ENCODE results near the gene RAB27B.
"Not testable (repeated sequence)": the region's sequence is repeated elsewhere in the genome, so short reads cannot be mapped to it uniquely, and the experiment has no call there.

Gene RAB27B

DNA sequence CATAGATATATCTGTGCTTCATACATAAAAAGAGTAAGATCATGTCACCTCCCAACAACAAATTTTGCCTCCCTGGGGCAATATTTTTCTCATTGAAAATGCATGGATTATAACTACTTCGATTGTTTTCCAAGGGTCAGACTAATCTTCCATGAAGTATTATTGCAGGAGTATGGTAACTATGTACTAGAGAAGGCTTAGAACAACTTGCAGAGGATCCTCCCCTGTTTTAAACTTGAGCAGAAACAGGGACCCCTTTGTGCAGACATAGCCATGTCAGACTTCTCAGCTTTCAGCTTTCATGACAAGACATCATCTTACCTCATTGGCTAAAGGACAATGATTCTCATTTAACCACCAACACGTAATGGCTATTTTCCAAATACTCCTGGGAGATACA is 13.2 kb upstream of the RAB27B start:
- no peak for DNase-seq (ENCODE audit: low spot score)
- FAIRE-seq, result no peak

DNA sequence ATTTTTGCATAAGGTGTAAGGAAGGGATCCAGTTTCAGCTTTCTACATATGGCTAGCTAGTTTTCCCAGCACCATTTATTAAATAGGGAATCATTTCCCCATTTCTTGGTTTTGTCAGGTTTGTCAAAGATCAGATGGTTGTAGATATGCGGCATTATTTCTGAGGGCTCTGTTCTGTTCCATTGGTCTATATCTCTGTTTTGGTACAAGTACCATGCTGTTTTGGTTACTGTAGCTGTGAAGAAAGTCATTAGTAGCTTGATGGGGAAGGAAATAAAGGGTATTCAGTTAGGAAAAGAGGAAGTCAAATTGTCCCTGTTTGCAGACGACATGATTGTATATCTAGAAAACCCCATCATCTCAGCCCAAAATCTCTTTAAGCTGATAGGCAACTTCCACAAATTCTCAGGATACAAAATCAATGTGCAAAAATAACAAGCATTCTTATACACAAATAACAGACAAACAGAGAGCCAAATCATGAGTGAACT is 7.4 kb upstream of the RAB27B start:
- FAIRE-seq; DNase-seq (ENCODE audit: low spot score): not testable (repeated sequence)

DNA sequence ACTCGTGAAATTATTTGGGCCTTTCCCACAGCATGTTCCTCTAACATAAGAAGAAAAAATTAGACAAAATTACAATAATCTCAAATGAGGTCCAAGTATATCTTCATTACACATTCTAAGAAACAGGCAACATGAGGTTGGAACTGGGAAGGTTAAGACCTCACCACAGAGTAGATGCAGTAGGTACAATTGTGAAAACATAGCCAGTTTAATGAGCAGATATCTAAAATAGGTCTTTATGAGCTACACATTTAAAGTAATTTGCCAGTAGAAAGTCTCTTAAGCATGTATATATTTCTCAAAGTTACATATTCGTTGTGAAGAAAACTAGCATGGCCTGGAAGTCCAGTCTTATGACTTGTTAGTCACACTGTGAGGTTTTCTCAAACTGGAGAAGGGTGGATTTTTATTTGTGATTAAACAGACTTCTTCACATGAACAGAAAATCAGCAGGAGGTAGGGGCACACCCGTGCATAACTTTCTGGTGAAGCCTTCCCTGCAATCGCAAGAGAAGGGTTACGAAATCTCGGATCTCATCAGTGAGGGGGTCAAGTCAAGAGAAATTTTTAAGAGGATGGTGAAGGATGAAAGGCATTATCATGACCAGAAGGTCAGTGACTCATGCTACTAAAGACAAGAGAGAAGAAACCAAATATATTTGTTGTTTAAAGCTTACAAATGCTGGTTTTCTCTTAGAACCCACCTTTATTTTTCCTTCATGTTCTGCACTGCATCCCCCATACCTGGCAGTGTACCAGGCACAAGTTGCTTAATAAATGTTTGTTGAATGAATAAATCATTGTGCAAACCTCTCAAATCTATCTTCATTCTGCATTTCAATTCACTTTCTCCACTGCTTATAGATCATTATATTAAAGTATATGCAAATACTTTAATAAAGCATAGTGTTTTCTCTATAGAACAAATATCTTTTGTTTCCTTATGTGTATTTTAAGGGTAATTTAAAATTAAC is 5.1 kb upstream of the RAB27B start:
- FAIRE-seq (no peak), DNase-seq (ENCODE audit: low spot score) (peak; percentile 20)

DNA sequence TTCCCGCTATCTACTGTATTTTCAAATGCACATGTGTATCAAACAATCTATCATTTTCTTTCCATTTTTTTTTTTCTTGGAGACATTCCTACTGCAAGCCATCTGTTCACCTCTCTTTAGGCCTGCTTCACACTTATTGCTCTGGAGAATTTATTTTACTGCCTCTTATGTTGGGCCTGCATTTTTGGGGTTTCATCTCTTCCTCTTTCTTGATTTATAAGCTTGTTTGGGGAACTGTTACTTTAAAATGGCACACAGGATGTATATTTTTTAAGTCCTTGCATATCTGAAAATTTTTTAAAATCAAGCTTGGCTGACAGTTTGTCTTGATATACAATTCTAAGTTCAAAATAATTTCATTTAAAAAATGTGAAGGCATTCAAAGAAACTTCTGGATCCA is 3.5 kb upstream of the RAB27B start:
- DNase-seq (ENCODE audit: low spot score) (no peak), FAIRE-seq (no peak)

DNA sequence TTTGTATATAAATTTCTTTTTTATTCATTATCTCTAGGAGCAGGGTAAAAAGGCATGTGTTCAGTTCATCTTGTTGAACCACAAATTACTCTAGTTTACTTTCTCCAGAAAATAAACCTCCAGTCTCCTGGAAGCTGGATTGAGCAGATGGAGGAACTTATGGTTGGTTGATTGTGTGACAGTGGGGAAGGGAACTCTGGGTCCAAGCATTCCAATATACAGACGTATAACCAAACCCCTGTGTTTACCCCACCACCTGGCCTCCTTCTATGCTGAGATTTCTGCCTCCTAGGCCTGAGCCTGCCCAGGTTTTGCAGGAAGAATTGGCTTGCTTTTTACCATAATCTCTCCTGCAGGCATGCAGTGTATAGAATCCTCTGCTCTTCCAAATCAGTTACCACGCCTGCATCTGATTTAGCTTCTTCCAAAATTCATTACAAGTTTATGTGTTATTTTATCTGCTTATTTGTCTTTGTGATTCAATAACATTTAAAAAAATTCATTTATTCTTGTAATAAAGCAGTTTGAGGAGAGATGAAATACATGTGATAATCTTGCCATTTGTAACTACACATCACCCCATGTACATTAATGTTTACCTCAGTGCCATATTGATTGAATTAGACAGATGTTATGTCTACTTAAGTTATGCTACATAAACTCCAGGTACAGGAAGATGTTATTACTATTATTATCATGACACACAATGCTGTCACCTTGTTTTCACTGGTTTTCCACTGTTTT is 2.5 kb upstream of the RAB27B start:
- FAIRE-seq, result no peak
- no peak for DNase-seq (ENCODE audit: low spot score)

DNA sequence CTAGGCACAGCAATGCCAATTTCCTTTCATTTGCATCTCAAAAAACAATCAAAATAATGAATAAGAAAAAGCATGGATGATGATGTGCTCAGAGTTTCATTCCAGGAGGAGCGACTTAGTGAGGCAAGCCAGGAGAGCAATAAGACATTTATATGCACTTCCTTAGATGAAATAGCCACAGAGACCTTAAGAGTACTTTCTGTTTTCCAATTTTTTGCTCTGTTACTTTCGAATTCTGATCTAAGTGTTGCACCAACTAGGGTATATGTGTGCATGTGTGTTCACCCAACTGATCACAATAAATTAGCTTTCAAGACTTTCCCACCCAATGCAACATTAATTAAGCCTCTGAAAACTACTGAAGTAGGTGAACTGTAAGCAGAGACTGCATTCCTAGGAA is 709 bp downstream of the RAB27B start:
- FAIRE-seq, result no peak
- DNase-seq (ENCODE audit: low spot score), result no peak

DNA sequence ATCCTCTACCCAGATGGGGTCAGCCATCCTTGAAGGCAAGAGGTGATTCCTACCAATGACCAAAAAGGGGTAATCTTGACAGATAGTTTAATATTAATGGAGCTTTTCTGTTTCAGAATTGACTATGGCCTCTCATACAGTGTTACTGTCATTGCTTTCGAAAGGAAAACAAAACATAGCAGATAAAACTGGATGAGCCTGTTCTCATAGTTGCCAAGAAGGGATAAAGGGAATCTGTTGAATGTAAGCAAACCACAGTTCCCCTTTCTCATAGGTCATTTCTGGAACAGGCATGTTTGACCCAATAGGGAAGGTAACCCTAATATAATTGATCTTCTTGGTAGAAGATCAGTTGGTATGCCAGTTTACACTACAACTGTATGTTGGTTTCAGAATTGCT is 1.6 kb downstream of the RAB27B start:
- no peak for FAIRE-seq
- DNase-seq (ENCODE audit: low spot score), result no peak

DNA sequence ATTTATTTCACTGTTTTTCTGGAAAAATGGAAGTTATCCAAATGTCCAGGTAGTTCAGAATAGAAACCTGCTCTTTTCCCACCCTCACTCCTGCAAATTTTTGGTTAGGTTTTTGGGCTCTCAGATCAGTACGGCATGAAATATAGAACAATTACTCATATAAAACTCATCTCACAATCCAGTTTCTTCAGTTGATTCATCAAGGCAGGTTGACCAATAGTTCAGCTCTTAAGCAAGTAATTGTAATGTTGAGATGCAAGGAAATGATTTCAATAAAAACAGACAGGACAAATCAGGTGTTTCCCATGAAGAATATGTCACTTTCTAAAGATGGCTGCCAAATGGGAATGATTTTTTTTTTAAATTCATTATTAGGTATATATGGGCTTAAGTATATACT is 2.0 kb downstream of the RAB27B start:
- FAIRE-seq (no peak), DNase-seq (ENCODE audit: low spot score) (no peak)

DNA sequence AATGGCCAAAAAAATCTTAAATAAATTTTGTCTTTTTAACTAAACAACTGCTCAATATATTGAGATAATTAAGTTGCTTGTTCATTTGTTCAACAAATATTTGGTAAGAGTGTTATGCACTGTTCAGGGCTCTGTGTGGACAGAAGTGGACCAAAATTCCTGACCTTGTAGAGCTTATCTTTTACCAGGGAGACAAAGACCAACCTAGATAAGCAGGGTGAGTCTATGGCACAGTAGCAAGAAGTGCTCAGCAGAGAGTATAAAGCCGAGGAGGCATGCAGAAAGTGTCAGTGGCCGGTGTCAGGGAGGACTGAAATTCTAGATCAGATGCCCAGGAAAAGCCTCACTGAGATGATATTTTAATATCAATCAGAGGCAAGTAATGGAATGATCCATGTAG is 2.6 kb downstream of the RAB27B start:
- FAIRE-seq, result no peak
- DNase-seq (ENCODE audit: low spot score), result no peak

DNA sequence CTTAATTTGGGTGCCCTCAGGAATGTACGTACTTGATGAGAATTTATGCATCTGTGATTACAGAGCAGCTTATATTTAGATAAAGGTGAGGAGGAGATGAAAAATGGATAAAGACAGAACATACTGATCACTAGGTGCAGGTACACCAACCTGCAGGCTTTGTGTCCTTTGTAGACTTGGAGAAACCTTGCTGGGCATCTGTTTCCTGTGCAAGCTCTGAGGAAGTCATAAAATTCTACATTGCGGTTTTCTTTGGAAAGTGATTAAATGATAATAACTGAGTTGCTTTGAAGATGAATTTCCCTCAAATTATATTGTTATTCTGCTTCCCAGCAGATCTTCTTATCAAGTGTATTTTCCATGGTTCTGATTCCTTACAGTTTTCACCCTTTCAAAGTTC is 7.7 kb downstream of the RAB27B start:
- FAIRE-seq (no peak), DNase-seq (ENCODE audit: low spot score) (no peak)

DNA sequence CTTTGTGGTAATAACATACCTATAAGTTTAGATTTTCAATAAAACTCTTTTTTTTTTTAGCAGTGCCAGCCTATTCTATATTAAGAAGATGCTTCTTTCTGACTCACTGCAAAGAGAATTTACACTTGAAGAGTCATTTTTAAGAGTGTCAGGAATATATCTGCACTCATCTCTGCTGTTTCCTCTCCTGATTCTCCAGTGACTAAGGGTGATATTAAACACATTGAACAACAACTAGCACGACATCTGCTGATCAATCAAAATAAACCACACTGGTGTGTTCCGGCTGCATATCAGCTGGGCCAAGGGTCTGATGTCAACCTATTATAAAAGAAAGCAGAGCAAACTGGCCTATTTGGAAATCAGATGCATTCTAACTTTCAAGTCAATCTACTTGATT is 15.0 kb downstream of the RAB27B start:
- DNase-seq (ENCODE audit: low spot score) (no peak), FAIRE-seq (no peak)

DNA sequence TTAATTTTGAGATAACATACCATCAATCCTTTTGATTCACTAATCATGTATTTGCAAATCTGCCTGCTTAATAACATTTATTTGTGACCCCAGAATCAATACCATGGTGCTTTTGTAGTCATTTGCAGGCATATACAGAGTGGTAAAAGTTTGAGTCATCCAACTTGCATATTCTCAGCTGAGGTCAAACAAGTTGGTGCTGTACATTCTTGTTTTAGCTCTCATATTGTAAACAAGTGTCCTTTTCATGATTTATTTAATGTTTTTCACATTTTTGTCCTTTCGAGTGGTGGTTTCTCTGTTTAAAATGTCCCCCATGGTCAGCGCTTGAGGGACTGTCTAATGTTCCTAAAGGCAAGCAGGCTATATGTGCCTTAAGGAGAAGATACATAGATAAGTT is 17.5 kb downstream of the RAB27B start:
- DNase-seq (ENCODE audit: low spot score), result no peak
- FAIRE-seq, result no peak

DNA sequence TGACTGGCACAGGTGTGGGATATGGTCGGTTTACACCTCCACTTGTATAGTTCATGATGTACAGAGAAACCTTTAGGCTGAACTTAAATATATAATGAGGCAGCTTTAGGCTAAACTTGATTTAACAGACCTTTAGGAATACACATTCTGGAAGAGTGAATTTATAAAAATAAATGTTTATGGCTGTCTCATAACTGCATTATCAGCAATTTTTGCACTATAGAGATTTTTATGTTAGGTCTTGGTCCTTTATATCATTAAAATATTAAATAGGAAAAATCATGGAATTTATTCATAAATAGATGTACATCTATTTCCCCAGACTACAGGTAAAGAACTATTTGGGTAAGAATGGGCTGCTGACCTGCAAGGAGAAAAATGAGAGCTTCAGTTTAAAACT is 19.8 kb downstream of the RAB27B start:
- DNase-seq (ENCODE audit: low spot score), result no peak
- no peak for FAIRE-seq

DNA sequence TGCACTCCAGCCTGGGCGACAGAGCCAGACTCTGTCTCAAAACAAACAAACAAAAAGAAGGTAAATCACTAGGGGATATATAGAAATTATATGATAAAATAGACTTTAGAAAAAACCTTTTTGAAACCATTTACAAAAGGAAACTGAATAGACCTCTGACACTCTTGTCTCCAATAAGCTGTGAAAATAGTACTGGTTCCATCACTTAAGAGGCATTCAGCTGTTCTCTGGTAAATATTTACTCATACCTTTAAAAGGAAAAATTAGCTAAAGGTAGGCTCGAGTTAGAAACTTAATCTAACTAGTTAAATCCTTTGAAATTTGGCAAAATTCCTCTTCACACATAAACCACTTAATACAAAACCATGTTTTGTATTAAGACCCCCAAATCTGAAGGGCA is 21.4 kb downstream of the RAB27B start:
- FAIRE-seq, result no peak
- no peak for DNase-seq (ENCODE audit: low spot score)

DNA sequence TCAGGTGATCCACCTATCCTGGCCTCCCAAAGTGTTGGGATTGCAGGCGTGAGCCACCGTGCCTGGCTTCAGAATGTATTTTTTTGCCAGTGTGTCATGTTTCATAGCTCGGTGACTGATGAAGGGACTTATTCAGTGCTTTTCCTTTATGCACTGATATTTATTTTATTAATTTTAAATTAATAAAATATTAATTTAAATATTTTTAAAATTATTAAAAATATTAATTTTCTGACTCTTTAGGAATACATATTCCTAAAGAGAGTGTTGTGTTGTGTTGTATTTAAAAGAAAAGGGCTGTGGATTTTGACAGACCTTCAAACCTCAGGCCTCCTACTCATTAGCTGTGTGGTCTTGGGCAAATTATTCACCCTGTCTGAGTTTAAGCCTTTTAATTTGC is 22.3 kb downstream of the RAB27B start:
- DNase-seq (ENCODE audit: low spot score) (no peak), FAIRE-seq (no peak)

DNA sequence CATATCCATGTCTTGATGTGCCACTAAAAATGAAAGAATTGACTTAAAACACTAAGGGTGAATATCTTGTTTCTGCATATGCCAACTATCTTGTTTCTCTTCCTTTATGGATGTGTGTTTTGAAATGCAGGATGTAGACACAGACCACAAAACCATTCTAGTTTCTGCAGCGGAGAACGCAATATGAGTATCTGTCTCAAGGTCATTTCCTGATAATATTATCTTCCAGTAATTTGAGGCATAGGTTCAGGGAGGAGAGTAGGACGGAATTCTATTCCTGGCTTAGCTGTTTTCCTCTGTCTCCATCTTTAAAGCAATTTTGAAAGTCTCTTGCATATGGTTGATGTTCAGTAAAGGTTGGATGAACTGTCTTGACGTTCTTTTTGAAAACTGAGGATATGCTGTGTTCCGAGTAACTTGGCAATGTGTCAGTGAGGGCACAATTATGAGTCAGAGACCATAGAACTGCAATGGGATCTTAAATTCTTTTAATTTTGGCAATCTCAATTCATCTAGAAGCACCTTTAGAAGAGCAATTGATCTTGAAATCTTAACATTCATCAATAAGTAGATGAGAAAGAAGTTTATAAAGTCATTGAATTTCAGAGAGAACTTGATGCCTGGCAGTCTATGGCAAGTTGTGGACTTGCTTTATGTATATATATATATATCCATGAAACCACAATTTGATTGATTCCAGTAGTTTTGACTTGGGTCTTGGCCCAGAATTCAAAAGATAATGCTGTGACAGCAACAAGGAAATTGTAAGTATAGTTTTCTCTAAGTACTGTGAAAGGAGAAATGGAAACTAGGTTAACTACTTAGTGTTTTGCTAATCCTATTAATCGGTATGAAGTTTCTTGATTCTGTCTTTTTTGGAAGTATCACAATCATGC is 24.8 kb downstream of the RAB27B start:
- FAIRE-seq (no peak), DNase-seq (ENCODE audit: low spot score) (no peak)

DNA sequence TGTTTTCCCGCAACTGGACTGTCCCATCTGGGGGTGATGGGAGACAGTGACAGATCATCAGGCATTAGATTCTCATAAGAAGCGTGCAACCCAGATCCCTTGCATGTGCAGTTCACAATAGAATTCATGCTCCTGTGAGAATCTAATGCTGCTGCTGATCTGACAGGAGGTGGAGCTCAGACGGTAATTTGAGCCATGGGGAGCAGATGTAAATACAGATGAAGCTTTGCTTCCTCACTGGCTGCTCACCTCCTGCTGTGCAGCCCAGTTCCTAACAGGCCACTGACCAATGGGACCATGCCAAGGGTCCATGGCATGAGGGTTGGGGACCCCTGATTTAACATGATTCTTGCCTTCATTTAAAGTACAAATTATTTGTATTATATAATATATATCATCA is 26.8 kb downstream of the RAB27B start:
- not testable (repeated sequence) for FAIRE-seq; DNase-seq (ENCODE audit: low spot score)

DNA sequence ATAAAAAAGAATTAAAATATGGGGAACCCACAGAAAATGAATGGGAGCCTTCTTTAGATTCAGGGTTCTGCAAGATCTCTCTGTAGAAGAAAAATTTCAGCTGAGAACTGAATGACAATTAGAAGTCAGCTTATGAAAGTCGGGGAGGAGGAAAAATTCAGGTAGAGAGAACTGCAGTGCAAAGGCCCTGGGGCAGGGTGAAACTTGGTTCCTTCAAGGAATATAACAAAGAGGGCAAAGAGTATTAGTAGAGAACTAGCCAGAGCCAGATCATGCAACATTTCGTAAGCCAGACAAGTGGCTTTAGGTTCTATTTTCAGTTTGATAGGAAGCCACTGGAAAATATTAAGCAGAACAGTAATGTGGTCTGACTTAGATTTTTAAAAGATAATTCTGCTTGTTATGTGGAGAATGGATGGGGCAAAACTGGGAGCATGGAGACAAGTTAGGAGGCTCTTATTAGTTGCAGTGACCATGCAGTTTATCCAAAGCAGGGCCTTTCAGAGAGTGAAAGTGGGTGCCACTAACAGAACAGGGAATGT is 27.9 kb downstream of the RAB27B start:
- DNase-seq (ENCODE audit: low spot score), result no peak
- no peak for FAIRE-seq

DNA sequence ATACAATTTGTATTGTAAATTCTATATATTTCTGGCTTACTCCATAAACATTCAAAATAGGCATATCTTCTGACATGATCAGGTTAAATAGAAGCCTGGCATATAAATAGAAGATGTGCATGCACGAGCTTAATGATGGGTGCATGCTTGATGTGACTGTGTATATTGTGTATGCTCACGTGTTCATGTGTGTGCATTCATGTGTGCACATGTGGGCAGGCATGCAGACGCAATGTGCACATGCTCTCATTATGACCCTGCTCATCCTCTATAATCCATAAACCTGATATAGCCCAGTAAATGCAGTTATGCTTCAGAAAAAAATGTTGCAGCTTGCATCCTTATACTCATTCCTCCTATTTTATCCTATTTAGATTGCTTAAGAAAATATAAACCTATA is 29.2 kb downstream of the RAB27B start:
- DNase-seq (ENCODE audit: low spot score) (no peak), FAIRE-seq (no peak)

DNA sequence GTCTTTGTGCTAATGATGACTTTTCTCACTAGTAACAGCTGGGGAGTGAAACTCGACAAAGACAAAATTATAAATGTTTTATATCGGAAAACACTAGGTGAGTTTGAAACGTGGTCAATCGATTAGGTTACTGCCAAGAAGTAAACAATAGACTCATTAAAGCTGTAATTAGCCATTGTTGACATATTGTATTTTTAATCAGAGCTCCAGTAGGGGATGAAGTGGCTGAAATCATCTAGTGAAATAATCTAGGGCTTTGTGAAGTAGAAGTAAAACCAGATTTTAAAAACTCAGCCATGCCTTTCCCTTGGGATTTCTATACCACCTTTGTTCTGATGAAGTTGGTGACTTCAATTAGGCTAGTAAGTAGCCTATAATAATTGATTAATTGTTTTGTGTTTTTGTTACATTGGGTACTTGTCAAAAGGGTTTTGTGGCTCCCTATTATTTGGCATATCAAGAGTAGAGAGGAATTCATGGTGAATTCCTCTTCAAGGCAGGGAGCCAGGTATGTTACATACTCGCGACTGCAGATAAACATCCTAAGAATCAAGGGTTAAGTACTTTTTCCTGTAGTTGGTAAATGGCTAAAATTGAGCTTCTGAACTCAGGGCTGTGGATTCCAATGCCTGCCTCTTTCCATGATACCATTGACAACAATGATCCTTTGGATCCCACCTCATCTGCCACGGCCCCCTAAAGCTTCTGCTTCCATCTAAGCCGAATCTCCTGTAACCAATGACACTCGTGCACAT is 31.6 kb downstream of the RAB27B start:
- FAIRE-seq (no peak), DNase-seq (ENCODE audit: low spot score) (no peak)

Measured in urothelium cell line (cell line).